MCF 10A (cell line): ENCODE measurements around the gene TCF3. TPM values are rescaled to one million over a fixed set of nuclear protein-coding genes. Genes with fewer than 3 reads are reported as not detected.
"Not testable (repeated sequence)": the region's sequence is repeated elsewhere in the genome, so short reads cannot be mapped to it uniquely, and the experiment has no call there.

Source experiments
- BruUV-seq: library from RNA; stranded (reverse); fragments of 400-500 nt; replicated peaks from 2 replicates; lab custom pipeline; 2021; lab: Mats Ljungman, UMichigan
- CTCF ChIA-PET: fragments of 300-600 bp; sonication (Branson Sonifier 250); formaldehyde crosslinking; extraction: SDS; loops from one replicate; lab custom pipeline; 2021; ENCODE audit warnings: antibody characterized with exemption, inconsistent platforms; lab: Yijun Ruan, JAX
- POLR2A ChIA-PET: fragments of 300-600, 350-650 bp; sonication (Branson Sonifier 250); formaldehyde crosslinking; extraction: SDS; loops from one replicate; lab custom pipeline; 2020; ENCODE audit warnings: antibody characterized with exemption, inconsistent platforms; lab: Yijun Ruan, JAX
- DNase-seq: peaks from one replicate; pipeline ENCODE4 v3.0.0-alpha.2; 2018; ENCODE audit not compliant: unreplicated experiment
- H3K27ac Mint-ChIP-seq: one replicate; pipeline ENCODE4 v1.8.0; 2022; ENCODE audit warnings: mild to moderate bottlenecking, low read depth, mixed read lengths; ENCODE audit not compliant: unreplicated experiment
- H3K27me3 Mint-ChIP-seq: one replicate; pipeline ENCODE4 v1.8.0; 2022; ENCODE audit warnings: mixed read lengths; ENCODE audit not compliant: insufficient read depth, unreplicated experiment
- H3K36me3 Mint-ChIP-seq: one replicate; pipeline ENCODE4 v1.8.0; 2022; ENCODE audit warnings: mild to moderate bottlenecking, moderate library complexity, mixed read lengths; ENCODE audit not compliant: insufficient read depth, unreplicated experiment
- H3K4me1 Mint-ChIP-seq: one replicate; pipeline ENCODE4 v1.8.0; 2022; ENCODE audit warnings: mixed read lengths; ENCODE audit not compliant: insufficient read depth, unreplicated experiment
- H3K4me3 Mint-ChIP-seq: one replicate; pipeline ENCODE4 v1.8.0; 2022; ENCODE audit warnings: mild to moderate bottlenecking, moderate library complexity, mixed read lengths; ENCODE audit not compliant: unreplicated experiment
- H3K9me3 Mint-ChIP-seq: one replicate; pipeline ENCODE4 v1.8.0; 2022; ENCODE audit warnings: mixed read lengths; ENCODE audit not compliant: unreplicated experiment
- intact Hi-C: fragments of 100-400 bp; cut with micrococcal nuclease; formaldehyde crosslinking; loops from 2 replicates; pipeline ENCODE4 v1.14.1; 2022
- total RNA-seq: library from RNA; stranded (reverse); gene quantifications from 2 replicates; pipeline ENCODE4 v1.2.3, GENCODE V29; 2022
- TF ChIP-seq, protein P1 (sequence below): fragments of 200-600 bp; IDR thresholded peaks from one replicate; pipeline ENCODE4 v1.8.0; 2022; ENCODE audit warnings: antibody characterized with exemption, mild to moderate bottlenecking; ENCODE audit not compliant: unreplicated experiment

TCF3 gene
- total RNA-seq, 1 experiment from 2014 or later: 100 TPM

DNA sequence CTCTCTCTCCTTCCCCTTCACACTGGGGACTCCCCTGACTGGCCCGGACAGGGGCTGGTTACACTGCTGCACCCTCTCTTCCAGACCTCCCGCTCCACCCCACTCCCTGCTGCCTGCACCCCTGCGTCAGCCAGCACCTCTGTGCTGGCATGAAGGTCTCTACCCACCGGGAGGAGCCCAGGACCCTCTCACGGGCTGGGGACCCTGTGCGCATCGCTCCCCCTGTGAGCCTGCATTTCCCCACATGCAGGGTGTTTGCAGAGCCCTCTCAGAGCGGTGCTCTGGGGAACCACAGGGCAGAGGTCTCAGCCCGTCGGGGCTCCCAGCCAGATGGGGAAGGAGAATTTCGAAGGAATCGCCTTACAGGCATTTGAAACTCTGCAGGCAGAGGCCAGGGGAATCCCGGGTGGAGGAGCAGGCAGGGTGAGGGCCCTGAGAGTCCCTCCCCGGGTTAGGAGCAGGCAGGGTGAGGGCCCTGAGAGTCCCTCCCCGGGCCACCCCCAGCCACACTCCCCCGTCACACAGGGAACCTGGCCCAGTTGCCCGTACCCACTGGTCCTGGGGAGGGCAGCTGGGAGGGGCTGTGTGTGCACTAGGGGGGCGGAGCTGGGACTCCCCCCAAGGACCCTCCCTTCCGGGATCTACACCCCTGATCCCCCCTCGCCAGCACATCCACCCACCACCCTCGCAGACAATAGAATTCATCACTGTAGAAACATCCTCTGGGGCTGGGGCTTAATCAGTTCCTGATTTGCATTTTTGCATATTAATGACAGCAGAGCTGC is 16.3 kb upstream of the TCF3 start:
- Mint-ChIP-seq H3K4me1 (peaks cover 16% of the 10 kb centered on the region), H3K27me3 (peaks cover 36% of the 10 kb centered on the region), H3K36me3 (no peaks in the 10 kb centered on the region), H3K9me3 (no peaks in the 10 kb centered on the region), H3K27ac (peak overlapping the region; percentile 1), H3K4me3 (no peak overlapping the region)
- no peak for DNase-seq
- intact Hi-C loops: no loop called here
- TF ChIP-seq, protein P1, sequence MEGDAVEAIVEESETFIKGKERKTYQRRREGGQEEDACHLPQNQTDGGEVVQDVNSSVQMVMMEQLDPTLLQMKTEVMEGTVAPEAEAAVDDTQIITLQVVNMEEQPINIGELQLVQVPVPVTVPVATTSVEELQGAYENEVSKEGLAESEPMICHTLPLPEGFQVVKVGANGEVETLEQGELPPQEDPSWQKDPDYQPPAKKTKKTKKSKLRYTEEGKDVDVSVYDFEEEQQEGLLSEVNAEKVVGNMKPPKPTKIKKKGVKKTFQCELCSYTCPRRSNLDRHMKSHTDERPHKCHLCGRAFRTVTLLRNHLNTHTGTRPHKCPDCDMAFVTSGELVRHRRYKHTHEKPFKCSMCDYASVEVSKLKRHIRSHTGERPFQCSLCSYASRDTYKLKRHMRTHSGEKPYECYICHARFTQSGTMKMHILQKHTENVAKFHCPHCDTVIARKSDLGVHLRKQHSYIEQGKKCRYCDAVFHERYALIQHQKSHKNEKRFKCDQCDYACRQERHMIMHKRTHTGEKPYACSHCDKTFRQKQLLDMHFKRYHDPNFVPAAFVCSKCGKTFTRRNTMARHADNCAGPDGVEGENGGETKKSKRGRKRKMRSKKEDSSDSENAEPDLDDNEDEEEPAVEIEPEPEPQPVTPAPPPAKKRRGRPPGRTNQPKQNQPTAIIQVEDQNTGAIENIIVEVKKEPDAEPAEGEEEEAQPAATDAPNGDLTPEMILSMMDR: no peak
- no TSS peak for BruUV-seq
- CTCF ChIA-PET: interaction anchor here (0.6 to 5.6 kb wide), 3 partner anchors 121 to 157 kb away, joined by 4 to 52 read pairs (median 7); no protein-coding TSS in a partner anchor
- POLR2A ChIA-PET: interaction anchor here (0.7 kb wide), 1 partner anchor 412 kb away, joined by 3 read pairs; no protein-coding TSS in a partner anchor

DNA sequence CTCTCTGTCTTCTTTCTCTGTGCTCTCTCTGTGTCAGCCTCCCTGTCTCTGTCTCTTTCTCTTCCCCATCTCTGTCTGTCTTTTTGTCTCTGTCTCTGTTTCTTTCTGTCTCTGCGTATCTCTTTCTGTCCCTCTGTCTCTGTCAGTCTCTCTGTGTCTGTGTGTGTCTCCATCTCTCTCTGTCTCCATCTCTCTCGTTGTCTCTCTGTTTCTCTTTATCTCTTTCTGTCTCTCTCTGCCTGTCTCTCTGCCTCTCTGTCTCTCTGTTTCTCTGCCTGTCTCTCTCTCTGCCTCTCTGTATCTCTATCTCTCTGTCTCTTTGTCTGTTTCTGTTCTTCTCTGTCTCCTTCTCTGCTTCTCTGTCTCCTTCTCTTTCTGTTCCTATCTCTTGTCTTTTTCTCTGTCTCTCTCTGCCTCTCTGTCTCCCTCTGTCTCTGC is 15.7 kb upstream of the TCF3 start:
- H3K27me3 Mint-ChIP-seq: peaks cover 36% of the 10 kb centered on the region
- H3K36me3 Mint-ChIP-seq: no peaks in the 10 kb centered on the region
- no peak for DNase-seq
- ChIA-PET POLR2A (no interaction called here), CTCF (no interaction called here)
- intact Hi-C loops: no loop called here
- H3K27ac Mint-ChIP-seq: peak overlapping the region; percentile 1
- no peaks in the 10 kb centered on the region for H3K9me3 Mint-ChIP-seq
- BruUV-seq: no TSS peak
- TF ChIP-seq, protein P1: no peak
- H3K4me1 Mint-ChIP-seq: peaks cover 16% of the 10 kb centered on the region
- H3K4me3 Mint-ChIP-seq: no peak overlapping the region

DNA sequence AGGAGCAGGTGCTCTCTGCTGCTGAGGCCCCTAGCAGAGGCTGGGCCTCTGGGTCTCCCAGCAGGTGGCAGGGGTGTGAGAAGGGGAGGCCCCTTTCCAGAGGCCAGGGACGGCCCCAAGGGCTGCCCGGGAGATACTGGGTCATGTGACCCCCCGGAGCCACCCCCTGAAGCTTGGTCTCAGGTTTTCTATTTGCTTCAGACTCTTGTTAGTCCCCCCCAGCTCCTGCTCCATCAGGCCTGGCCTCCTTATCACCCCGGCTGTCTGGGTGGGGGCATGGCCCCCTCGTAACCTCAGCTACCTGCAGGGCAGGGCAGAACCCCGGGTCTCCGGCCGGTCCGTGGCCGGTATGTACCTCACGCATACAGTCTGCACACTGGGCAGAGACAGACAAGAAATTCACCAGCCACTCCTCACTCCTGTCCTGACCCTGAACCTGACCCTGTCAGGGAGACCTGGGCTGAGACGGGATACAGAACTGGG is 13.2 kb upstream of the TCF3 start:
- peaks cover 34% of the 10 kb centered on the region for H3K27me3 Mint-ChIP-seq
- no peak for DNase-seq
- intact Hi-C loops: no loop called here
- TF ChIP-seq, protein P1: no peak
- H3K9me3 Mint-ChIP-seq: no peaks in the 10 kb centered on the region
- no peaks in the 10 kb centered on the region for H3K36me3 Mint-ChIP-seq
- ChIA-PET CTCF (interaction anchor here (0.8 to 1.0 kb wide), 2 partner anchors 11 to 131 kb away, joined by 3 to 6 read pairs; no protein-coding TSS in a partner anchor), POLR2A (no interaction called here)
- H3K4me3 Mint-ChIP-seq: no peak overlapping the region
- BruUV-seq: no TSS peak
- H3K4me1 Mint-ChIP-seq: peaks cover 11% of the 10 kb centered on the region
- no peak overlapping the region for H3K27ac Mint-ChIP-seq

DNA sequence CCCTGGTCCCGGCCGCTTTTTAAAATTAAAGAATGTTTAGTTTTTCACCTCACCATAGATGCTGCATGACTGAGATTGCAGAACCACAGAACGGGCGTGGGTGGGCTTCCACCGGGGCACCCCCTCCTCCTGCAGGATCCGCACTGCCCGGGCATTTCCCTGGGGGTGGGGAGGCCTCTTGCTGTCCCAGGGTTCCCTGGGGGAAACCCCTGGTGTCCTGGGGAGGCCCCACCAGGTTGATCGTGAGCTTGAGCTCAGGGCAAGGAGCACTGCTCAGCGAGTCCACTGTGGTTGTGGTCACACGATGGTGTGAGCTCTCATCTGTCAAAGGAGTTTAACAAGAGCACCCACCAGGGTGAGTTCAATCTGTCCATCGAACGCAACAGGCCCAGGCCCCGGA is 11.4 kb upstream of the TCF3 start:
- no peak for DNase-seq
- Mint-ChIP-seq H3K36me3 (no peaks in the 10 kb centered on the region), H3K4me3 (no peak overlapping the region), H3K4me1 (peaks cover 11% of the 10 kb centered on the region), H3K27ac (no peak overlapping the region), H3K9me3 (no peaks in the 10 kb centered on the region), H3K27me3 (peaks cover 17% of the 10 kb centered on the region)
- no TSS peak for BruUV-seq
- ChIA-PET POLR2A (no interaction called here), CTCF (interaction anchor here (0.6 to 3.9 kb wide), 4 partner anchors 8 to 118 kb away, joined by 3 to 14 read pairs (median 4); no protein-coding TSS in a partner anchor)
- intact Hi-C loops: no loop called here
- TF ChIP-seq, protein P1: no peak

DNA sequence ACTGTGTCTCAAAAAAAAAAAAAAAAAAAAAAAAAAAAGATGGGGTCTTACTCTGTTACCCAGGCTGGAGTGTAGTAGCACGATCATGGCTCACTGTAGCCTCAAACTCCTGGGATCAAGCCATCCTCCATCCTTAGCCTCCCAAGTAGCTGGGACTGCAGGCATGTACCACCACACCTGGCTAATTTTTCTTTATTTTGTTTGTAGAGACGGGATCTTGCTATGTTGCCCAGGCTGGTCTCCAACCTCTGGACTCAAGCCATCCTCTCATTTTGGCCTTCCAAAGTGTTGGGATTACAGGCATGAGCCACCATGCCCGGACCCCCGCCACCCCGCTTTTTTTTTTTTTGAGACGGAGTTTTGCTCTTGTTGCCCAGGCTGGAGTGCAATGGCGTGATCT is 10.8 kb upstream of the TCF3 start:
- H3K9me3 Mint-ChIP-seq, H3K4me3 Mint-ChIP-seq, H3K4me1 Mint-ChIP-seq, BruUV-seq, H3K27ac Mint-ChIP-seq, intact Hi-C loops, DNase-seq, H3K36me3 Mint-ChIP-seq, POLR2A ChIA-PET: not testable (repeated sequence)
- CTCF ChIA-PET: interaction anchor here (1.2 to 3.9 kb wide), 2 partner anchors 9 to 119 kb away, joined by 4 to 14 read pairs; no protein-coding TSS in a partner anchor
- peaks cover 10% of the 10 kb centered on the region for H3K27me3 Mint-ChIP-seq
